Activated gamma-delta T cell (primary cell): ENCODE measurements around the gene SMYD1.
A peak's percentile ranks its signal among the peaks of the same experiment; 100 is the strongest.

Source experiments
- DNase-seq: peaks from one replicate; lab custom pipeline; 2025; lab: John Stamatoyannopoulos, UW

Gene SMYD1

DNA sequence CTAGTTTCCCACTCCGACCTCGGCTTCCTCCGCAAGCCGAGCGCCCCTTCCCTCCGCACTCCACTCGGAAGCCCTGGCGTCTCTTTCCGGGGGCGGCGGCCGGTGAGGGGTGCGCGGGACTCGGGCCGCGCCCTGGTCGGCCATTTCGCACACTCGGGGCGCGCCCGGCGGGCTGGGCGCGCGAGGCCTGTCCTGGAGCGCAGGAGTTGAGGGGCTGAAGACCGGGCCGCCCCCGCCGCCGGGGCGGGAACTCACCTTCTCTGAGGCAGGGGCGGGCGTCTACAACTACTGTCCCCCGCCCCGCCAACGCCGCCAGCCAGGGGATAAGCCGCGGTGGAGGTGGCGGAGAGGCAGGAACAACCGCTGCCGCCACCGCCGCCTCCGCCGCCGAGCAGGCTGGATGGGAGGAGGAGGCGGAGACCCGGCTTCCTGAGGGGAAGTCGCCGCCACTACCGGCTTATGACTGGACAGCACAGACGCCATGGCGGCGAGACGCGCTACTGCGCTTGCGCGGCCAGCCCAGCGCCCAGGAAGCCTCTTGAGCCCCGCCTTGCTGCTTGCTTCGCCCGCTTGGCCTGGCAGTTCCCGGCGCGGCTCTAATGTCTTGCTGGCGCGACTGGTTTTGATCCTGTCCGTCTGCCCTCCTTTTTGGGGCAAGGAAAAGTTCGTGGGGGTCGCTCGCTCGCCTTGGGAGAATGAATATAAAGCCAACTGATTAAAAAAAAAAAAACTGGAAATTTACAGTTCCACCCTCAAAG is 12.1 kb upstream of the SMYD1 start, which contains the start of gene KRCC1:
TSS of gene KRCC1 (minus strand) at position 413 of the 758 bp plus-strand sequence. CDS start 27,220 bp downstream, outside the sequence.
- peak; percentile 94 for DNase-seq

DNA sequence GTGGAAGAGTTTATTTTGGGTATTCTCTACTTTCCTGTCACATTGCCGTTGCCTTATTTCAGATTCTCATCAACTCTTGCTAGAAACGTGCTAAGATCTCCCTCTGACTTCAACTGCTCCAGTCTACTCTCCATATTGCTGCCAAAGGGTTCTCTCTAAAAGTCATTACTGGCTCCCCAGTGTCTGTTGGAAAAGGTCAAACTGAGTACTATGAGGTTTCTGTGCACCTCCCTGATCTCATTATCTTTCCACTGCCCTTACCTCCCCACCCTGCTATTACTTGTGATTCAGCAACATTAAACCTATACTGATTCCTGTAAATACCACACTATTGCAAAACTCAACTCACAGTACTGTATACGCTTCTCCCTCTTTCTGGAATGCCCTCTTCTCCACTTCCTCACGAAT is 10.2 kb upstream of the SMYD1 start:
- DNase-seq = no peak

DNA sequence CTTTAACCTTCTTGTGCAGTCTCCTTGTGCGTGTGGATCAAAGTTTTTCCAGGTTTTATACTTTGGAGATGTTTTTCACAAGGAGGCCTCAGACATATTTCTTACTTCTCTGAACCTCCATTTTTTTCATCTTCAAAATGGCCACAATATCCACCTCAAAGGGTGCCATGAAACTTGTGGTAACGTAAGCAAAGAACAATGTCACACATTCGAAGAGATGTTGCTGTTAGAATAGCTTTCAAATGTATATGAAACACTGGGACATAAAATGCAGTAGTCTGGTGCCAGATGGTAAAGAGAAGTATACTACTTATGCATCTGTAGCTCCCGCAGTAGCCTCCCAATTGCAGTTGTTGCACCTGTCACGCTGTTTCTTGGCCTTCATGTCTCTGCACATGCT is 9.4 kb upstream of the SMYD1 start:
- DNase-seq = no peak

DNA sequence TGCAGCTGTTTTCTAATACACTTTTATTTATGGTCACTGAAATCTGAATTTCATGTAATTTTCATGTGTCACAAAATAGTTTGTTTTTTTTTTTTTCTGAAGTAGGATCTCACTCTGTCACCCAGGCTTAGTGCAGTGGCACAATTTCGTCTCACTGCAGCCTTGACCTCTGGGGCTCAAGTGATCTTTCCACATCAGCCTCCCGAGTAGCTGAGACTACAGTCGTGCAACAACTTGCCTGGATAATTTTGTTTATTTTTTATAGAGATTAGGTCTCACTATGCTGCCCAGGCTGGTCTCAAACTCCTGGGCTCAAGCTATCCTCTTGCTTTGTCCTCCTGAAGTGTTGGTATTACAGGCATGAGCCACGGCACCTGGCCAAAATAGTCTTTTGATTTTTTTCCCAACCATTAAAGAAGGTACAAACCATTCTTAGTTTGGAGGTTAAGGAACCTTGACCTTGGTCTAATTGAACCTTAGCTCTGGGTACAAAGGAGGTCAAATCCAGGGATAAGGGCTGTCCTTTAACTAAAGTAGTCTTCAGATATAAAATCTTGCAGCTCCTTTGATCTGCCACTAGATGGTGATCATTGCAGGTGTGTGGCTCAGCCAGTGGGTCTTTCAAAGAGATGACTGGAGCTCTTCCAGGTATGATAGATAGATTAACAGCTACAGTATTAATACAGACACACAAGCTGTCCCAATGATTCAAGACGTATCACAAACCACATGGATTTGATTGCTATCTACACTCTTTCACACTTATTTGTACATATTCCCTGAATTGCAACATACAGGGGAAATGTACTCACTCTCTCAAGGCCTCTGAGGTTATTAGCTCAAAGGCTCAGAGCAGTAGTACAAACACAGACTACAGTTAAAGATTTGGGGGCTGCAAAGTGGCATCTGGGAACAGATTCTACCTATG is 7.4 kb upstream of the SMYD1 start:
- no peak for DNase-seq

DNA sequence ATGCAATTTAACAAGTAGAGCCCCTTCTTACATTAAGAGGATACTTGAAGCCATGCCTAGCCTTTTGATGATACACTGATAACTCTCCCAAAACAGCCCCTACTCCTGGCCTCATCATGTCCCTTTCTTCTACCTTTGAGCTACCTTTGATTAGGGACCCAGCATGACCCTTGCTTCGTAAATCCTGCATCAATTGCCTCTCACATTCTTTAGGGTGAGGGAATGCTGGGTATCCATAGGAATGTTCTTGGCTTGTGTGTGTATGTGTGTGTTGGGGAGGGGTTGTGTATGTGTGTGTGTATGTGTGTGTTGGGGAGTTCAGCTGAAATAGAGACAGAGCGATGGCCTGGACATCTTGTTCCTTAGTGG is 6.7 kb upstream of the SMYD1 start:
- no peak for DNase-seq

DNA sequence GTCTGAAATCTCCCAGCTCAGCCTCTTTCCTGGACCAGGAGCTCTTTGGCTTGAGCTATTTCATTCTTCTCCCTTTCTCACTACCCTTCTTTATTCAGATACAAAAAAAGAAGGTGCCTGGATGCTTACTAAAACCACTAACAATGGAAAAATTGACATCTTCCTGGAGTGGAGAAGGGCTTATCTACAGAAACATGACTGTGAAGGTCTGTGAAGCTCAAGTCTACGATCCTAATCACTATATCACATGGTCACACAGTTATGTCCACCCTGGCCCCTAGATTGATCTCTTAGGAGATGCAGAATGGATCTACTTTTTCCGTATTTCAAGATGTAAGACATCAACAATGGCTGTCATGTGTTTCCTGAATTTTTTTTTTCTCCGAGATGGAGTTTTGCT is 6.3 kb upstream of the SMYD1 start:
- no peak for DNase-seq

DNA sequence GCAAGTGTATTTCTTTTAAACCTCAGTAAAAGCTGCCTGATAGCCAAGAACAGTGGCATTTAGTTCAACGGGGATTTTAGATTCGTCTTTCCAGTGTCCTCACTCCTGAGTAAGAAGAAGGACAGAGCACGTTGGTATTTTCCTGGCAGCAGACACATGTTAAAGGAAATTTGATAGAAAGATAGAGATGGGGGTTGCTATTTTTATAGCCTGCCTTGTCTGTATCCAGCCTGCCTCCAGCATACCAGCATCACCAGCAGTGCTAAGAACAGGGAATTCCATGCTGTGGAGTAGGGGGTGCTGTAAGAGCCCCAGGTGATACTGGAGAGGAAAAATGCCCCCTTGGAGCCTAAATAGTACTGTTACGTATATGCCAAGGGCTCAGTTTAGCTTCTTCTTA is 1.1 kb upstream of the SMYD1 start:
- no peak for DNase-seq

DNA sequence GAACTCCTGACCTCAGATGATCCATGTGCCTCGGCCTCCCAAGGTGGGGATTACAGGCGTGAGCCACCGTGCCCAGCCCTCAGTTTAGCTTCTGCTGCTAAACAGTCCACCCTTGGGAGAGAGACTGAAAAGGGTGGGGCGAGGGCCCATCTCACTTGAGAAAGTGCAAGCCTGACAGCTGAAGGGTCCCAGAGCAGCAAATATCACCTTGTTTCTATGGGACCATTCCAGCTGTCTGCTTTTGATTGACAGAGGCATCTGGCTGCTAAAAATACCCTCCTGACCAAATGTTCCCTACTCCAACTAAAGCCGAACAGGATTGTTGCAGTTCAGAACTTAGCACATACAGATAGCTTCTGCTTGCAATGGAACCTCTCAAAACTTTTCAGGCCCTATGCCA is 436 bp upstream of the SMYD1 start:
- DNase-seq = no peak

DNA sequence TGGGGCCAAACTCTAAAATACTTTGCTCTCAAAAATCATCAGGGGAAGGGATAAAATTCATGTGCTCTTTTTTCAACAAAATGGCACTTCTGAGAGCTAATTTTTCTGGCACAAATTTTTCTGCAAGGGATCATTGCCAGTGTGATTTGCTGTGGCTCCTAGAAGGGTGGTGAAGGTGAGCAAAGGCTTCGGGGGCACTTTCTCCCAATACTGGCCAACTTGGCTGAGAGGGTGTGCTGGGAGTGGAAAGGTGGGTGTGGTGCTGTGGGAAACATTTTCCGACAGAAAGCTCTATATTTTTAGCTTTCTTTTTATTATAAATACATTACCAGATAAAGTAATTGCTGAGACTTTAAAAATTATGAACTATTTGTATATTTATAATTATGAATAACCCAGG is 419 bp downstream of the SMYD1 start:
- no peak for DNase-seq

DNA sequence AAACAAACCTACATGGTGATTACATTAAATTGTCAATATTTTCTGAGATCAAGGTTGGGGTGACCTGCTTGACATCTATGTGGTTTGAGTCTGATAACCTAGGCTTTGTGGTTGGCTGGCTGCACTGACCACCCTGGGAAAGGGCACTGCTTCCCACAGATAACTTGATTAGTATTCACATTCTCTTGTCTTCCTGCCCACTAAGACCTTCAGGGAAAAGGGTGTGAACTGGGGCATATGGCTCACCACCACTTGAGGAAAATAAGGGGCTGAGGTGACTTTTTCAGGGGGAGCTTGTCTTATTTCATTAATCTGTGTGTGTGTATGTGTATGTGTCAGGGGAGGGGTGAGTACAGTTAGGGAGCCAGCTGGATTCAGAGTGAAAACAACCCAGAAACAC is 1.5 kb downstream of the SMYD1 start:
- no peak for DNase-seq

DNA sequence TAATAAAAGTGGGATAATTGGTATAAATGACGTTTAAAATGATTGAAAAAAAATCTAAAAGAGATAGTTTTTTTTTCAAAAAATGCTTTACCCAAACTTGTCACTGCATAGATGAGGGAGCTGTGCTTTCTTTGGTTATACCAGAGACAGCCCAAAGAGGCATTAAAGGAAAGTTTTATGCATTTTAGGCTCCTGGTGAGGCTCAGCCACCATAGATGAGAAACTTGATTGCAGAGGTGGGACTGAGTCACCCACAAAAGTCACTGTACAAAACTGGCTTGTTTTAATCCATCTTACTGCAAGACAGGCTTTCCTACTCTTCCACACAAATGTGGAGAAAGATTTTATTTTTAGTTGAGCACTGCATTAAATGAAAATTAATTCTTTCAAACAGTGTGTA is 2.4 kb downstream of the SMYD1 start:
- DNase-seq = no peak

DNA sequence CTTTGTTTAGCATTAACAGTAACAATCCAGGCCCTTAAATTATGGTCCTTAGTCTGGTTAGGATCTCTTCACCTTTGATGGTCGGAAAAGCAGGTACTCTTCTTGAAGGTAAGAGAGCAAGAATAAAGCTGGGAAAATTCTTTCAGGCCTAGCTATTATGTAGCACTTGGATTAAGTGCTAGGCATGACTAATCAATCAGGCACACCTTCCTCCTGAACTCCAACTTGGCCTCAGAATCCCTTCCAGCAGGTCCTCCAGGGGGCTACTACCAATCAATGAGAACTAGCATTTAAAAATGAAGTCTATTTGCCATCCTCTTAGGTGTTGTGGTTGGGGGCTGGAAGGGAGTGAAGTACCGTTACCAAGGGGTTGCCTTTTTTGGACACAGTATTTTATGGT is 3.7 kb downstream of the SMYD1 start:
- no peak for DNase-seq

DNA sequence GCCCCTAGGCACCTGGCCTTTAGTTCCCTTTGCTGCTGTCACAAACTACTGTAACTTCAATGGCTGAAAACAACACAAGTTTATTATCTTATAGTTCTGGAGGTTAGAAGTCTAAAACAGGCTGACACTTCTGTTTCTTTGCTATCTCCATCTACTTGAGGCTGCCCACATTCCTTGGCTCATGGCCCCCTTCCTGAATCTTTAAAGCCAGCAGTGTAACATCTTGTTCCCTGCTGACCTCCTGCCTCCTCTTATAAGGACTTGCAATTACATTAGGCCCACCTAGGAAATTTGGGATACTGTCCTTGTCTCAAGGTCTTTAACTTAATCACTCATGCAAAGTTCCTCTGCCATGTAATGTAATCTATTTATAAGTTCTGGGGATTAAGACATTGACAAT is 6.5 kb downstream of the SMYD1 start:
- DNase-seq = no peak

DNA sequence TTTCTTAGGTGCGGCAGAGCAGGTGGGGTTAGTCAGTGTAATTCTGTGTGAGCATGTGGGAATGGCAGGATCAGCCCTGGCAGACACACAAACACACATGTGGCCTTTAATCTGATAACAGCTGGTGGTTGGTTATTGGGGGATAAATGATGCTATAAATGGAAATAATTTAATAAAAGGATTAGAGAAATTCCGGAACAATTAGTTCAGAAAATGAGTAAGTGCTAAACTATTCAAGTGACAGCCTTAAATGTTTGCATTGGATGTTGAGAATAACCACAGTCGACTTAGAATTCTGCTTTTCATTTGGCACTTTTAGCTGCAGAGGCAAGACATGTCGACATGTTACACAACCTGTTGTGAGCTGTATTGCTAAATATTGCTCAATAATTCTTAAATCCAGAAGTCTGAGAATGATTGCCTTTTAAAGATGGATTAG is 7.2 kb downstream of the SMYD1 start:
- no peak for DNase-seq

DNA sequence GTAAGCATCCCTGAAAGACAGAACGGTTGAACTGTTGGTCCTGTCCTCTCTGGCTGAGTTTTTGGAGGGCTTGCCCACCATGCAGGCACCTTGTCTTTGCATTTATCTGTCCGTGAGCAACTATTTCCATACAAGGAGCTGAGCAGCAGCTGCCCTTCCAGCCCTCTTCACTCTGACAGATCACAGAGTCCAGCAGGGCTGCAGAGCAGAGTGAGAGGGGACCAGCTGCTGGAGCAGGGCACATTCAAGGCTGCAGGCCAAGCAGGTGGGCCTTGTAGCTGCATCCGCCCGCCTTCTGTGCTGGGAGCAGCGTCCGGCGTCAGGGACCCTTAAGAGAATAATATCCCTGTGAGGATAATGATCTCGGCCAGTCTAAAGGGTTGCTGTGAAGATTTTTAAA is 9.5 kb downstream of the SMYD1 start:
- no peak for DNase-seq

DNA sequence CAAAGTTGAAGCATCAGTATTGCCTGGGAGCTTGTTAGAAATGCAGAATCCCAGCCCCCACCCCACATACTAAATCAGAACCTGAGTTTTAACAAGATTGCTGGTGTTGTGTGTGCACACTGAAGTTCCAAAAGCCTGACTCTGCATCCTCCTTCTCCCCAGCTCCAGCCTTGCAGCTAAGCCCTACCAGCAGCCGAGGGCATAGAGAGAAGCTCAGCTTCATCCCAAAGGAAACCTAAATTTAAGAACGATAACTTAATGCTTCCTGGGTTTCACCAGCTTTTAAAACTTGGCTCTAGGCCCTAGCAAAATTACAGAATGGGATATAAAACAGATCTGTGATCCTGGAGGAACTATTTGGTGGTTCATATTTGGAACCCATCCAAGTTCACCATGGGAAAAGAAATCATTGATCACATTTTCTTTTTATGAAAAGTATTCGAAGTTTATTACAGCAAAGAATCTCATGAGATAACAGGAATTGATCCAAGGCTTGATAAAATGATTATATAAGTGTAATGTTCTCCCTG is 11.1 kb downstream of the SMYD1 start:
- no peak for DNase-seq

DNA sequence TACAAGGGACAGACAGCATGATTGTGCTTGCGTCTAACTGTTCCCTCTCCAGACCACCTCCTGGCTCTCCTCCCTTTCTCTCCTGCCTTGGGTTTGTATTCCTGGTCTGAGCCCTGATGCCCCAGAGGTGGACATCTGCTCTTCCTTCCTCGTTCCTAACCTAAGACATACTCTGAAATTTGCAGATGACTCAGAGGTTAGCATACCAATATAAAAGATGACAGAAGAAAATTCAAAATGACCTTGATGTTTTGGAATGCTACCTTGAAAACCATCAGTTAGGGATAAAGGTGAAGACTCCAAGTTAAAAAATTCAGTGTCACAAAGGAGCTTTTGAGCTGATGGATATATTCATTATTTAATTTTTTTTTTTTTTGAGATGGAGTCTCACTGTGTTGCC is 12.9 kb downstream of the SMYD1 start:
- DNase-seq = no peak

DNA sequence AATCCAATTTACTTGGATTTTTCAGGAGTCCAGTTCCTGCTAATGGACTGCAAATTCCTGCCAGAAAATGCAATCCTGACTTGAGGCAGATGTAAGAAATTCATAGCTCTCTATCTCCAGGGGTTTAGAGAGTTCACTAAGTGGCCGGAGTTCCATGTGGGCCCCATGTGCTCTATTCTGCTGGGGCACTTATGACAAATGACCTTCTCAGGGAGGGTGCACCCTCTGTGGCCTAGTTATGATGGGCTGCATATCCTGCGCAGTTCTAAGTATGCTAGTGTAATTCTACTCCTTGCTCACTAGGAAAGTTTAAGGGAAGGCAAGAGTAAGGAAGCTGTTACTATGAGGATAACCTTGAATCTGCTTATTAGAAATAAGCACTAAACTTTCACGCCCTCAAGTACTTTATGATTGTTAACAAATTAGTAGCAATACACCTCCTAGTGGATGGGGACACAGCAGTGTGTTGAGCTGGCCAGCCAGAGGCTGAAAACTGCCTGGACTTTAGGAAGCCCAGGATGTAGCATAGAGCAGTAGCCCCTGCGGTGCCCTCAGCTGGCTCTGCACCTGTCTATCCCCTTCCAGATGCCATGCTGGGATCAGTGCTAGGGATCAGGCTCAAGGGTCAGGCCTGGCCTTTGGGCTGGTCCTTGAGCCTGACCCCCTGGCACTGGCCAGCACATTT is 14.4 kb downstream of the SMYD1 start:
- DNase-seq = no peak

DNA sequence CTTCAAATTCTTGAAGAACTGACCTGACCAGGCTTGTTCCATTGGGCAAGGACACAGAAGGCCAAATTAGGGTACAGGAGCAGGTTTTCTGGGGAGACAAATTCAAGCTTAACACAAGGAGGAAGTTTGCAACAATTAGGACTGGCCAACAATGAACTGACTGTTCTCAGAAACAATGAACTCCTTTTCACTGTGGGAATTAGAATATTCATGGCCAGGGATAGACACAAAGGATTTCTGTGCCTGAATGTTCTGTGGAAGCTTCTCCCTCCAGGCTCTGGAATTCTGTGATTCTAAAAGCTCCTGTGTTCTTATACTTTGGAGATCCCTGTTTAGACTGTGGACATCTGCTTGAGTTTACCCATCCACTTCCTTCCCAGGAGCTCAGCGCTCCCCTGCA is 15.2 kb downstream of the SMYD1 start:
- no peak for DNase-seq

DNA sequence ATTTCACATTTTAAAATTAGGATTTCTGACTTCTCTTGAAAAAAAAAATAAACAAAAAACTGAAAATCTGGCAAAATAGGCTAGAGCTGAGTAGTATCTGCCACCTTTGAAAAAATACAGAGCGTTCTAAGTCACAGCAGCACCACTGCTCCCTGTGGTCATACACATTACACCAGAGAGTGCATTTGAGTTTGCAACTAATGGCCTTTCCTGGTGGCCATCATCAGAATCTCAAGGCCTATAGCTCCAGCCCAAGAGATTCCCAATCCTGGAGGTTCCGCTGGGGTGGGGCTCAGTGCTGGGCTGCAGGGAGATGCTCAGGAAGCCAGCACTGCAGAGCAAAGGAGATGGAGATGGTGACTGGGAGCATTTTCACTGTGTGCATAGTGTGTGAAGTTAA is 17.5 kb downstream of the SMYD1 start:
- no peak for DNase-seq

DNA sequence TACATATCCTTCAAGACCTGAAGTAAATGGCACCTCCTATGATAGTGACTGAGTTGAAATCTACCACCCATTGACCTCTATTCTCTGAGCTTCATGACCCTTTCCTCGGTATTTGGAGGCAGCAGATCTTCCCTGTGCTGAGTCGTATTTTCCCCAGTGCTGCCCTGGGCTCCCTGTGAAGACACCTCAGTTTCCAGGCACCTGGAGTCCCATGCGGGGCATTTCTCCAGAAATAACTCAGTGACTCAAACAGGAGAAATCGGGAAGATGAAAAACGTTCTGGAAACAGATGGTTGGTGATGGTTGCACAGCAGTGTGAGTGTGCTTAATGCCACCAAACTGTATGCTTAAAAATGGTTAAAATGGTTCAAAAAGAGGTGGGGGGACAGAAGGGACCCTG is 18.0 kb downstream of the SMYD1 start:
- no peak for DNase-seq

DNA sequence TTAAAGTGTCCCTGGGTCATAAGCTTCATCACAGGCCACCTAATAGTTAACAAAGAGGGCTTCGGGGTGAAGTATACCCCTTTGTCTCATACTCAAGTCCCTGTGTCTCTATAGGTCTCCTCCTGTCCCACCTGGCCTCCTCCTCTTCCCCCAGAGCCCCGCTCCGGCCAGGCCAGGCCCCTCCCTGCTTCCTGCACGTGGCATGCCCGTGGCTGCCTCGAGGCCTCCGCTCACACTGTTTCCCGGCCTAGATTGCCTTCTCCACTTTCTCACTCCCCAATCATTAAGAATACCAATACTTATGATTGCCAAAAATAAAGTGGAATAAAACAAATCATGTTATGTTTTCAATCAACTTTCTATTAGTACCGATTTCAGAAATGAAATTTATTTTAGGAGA is 18.8 kb downstream of the SMYD1 start:
- DNase-seq = no peak
